H9 (cell line): ENCODE measurements around the gene DGKE. TPM values are rescaled to one million over a fixed set of nuclear protein-coding genes. Genes with fewer than 3 reads are reported as not detected.

Source experiments
- DNase-seq: peaks from one replicate; pipeline ENCODE4 v3.0.0-alpha.2; 2017
- H2AFZ ChIP-seq: one replicate; pipeline ENCODE4 v1.6.1; 2013; ENCODE audit warnings: mild to moderate bottlenecking, low read length, control low read depth, moderate library complexity
- H2AK5ac ChIP-seq: 2 replicates; pipeline ENCODE4 v1.6.1; 2013; ENCODE audit warnings: low read length, control low read depth, mixed read lengths; ENCODE audit not compliant: insufficient read length
- H2BK120ac ChIP-seq: one replicate; pipeline ENCODE4 v1.6.1; 2013; ENCODE audit warnings: low read depth, mild to moderate bottlenecking, low read length, control low read depth, inconsistent platforms; ENCODE audit not compliant: poor library complexity, severe bottlenecking
- H2BK12ac ChIP-seq: 2 replicates; pipeline ENCODE4 v1.6.1; 2013; ENCODE audit warnings: low read length, control low read depth, mixed read lengths, low read depth; ENCODE audit not compliant: insufficient read length
- H2BK15ac ChIP-seq: 2 replicates; pipeline ENCODE4 v1.6.1; 2013; ENCODE audit warnings: low read depth, low read length, control low read depth
- H2BK20ac ChIP-seq: one replicate; pipeline ENCODE4 v1.6.1; 2013; ENCODE audit warnings: low read depth, mild to moderate bottlenecking, low read length, control low read depth, inconsistent platforms; ENCODE audit not compliant: poor library complexity, severe bottlenecking
- H2BK5ac ChIP-seq: 2 replicates; pipeline ENCODE4 v1.6.1; 2013; ENCODE audit warnings: low read length, control low read depth, mixed read lengths; ENCODE audit not compliant: insufficient read length
- H3K14ac ChIP-seq: 2 replicates; pipeline ENCODE4 v1.6.1; 2013; ENCODE audit warnings: low read length, control low read depth; ENCODE audit not compliant: insufficient read depth
- H3K18ac ChIP-seq: 2 replicates; pipeline ENCODE4 v1.6.1; 2013; ENCODE audit warnings: low read depth, mild to moderate bottlenecking, mixed read lengths, low read length, control low read depth; ENCODE audit not compliant: insufficient read length
- H3K23ac ChIP-seq: 2 replicates; pipeline ENCODE4 v1.6.1; 2013; ENCODE audit warnings: low read length, control low read depth, mixed read lengths, low read depth; ENCODE audit not compliant: insufficient read length
- H3K23me2 ChIP-seq: 2 replicates; pipeline ENCODE4 v1.6.1; 2013; ENCODE audit warnings: low read depth, mild to moderate bottlenecking, mixed read lengths, low read length, control low read depth; ENCODE audit not compliant: insufficient read length, poor library complexity, severe bottlenecking
- H3K27ac ChIP-seq: 2 replicates; pipeline ENCODE4 v1.5.1; 2013; ENCODE audit warnings: low read length, control low read depth, mixed read lengths, low read depth; ENCODE audit not compliant: insufficient read length
- H3K27me3 ChIP-seq: 2 replicates; pipeline ENCODE4 v1.6.1; 2013; ENCODE audit warnings: low read length, control low read depth, inconsistent platforms; ENCODE audit not compliant: insufficient read depth
- H3K4ac ChIP-seq: 2 replicates; pipeline ENCODE4 v1.6.1; 2013; ENCODE audit warnings: low read depth, mild to moderate bottlenecking, control low read depth, inconsistent platforms, low read length, moderate library complexity
- H3K4me1 ChIP-seq: 2 replicates; pipeline ENCODE4 v1.6.1; 2013; ENCODE audit warnings: low read length, control low read depth, inconsistent platforms; ENCODE audit not compliant: insufficient read depth
- H3K4me2 ChIP-seq: 2 replicates; pipeline ENCODE4 v1.6.1; 2013; ENCODE audit warnings: low read length, control low read depth, mixed read lengths; ENCODE audit not compliant: insufficient read length, insufficient read depth
- H3K56ac ChIP-seq: 2 replicates; pipeline ENCODE4 v1.6.1; 2013; ENCODE audit warnings: low read depth, mild to moderate bottlenecking, mixed read lengths, low read length, control low read depth; ENCODE audit not compliant: insufficient read length
- H3K79me1 ChIP-seq: 2 replicates; pipeline ENCODE4 v1.6.1; 2013; ENCODE audit warnings: low read depth, mild to moderate bottlenecking, moderate library complexity, low read length, control low read depth, inconsistent platforms; ENCODE audit not compliant: insufficient read depth, poor library complexity, severe bottlenecking
- H3K79me2 ChIP-seq: 2 replicates; pipeline ENCODE4 v1.6.1; 2013; ENCODE audit warnings: low read length, control low read depth, inconsistent platforms; ENCODE audit not compliant: insufficient read depth
- H3K9ac ChIP-seq: 2 replicates; pipeline ENCODE4 v1.6.1; 2013; ENCODE audit warnings: low read length, control low read depth, mixed read lengths; ENCODE audit not compliant: insufficient read length; ENCODE audit errors: extremely low read depth
- H3K9me3 ChIP-seq: one replicate; pipeline ENCODE4 v1.6.1; 2013; ENCODE audit warnings: low read depth, low read length, inconsistent platforms; ENCODE audit not compliant: control insufficient read depth
- H3T11ph ChIP-seq: one replicate; pipeline ENCODE4 v1.6.1; 2013; ENCODE audit warnings: mild to moderate bottlenecking, low read length, control low read depth, inconsistent platforms
- H4K20me1 ChIP-seq: one replicate; pipeline ENCODE4 v1.6.1; 2013; ENCODE audit not compliant: control insufficient read depth, insufficient read length, insufficient read depth
- H4K5ac ChIP-seq: 2 replicates; pipeline ENCODE4 v1.6.1; 2013; ENCODE audit warnings: low read depth, mild to moderate bottlenecking, mixed read lengths, low read length, control low read depth; ENCODE audit not compliant: insufficient read length
- H4K8ac ChIP-seq: replicated peaks from 2 replicates; pipeline ENCODE4 v1.6.1; 2013; ENCODE audit warnings: low read length, control low read depth, mixed read lengths, low read depth; ENCODE audit not compliant: insufficient read length
- H4K91ac ChIP-seq: 2 replicates; pipeline ENCODE4 v1.6.1; 2013; ENCODE audit warnings: low read depth, mild to moderate bottlenecking, moderate library complexity, mixed read lengths, low read length, control low read depth; ENCODE audit not compliant: insufficient read length
- H3K27ac Mint-ChIP-seq, 3 experiments: 2 replicates in 2 of 3; 3 replicates in 1 of 3; pipeline ENCODE4 v1.8.0; 2020 to 2021; ENCODE audit warnings: mixed read lengths in 3 of 3, mild to moderate bottlenecking in 1 of 3, moderate library complexity in 1 of 3
- H3K27me3 Mint-ChIP-seq: 2 replicates; pipeline ENCODE4 v1.8.0; 2021; ENCODE audit warnings: low read depth, mild to moderate bottlenecking, moderate library complexity, mixed read lengths
- H3K36me3 Mint-ChIP-seq, 3 experiments: 2 replicates in 2 of 3; 3 replicates in 1 of 3; pipeline ENCODE4 v1.8.0; 2020 to 2021; ENCODE audit warnings: low read depth in 3 of 3, mixed read lengths in 3 of 3; ENCODE audit not compliant: insufficient read depth in 1 of 3
- H3K4me1 Mint-ChIP-seq, 2 experiments: 2 replicates each; pipeline ENCODE4 v1.8.0; 2020; ENCODE audit warnings: mixed read lengths in 2 of 2
- H3K4me3 Mint-ChIP-seq, 2 experiments: 2 replicates in 1 of 2; 3 replicates in 1 of 2; pipeline ENCODE4 v1.8.0; 2020 to 2021; ENCODE audit warnings: mild to moderate bottlenecking in 2 of 2, mixed read lengths in 2 of 2, moderate library complexity in 1 of 2
- H3K9me3 Mint-ChIP-seq, 2 experiments: 2 replicates in 1 of 2; 3 replicates in 1 of 2; pipeline ENCODE4 v1.8.0; 2020; ENCODE audit warnings: mild to moderate bottlenecking in 2 of 2, mixed read lengths in 2 of 2, moderate library complexity in 1 of 2
- WGBS: extraction: QIAGEN DNeasy Blood & Tissue Kit; methylation state at CpG from one replicate; pipeline ENCODE4 v1.1.7; 2013; ENCODE audit warnings: missing lambda C conversion rate, low lambda C conversion rate, mixed read lengths; ENCODE audit not compliant: insufficient read length; ENCODE audit errors: extremely low coverage; 5-methylcytosine and 5-hydroxymethylcytosine counted together
- total RNA-seq: library from RNA; stranded (reverse); gene quantifications from 2 replicates; pipeline ENCODE4 v1.2.1, GENCODE V29; 2021
- TF ChIP-seq, protein P1 (sequence below): fragments of 200-600 bp; sonication (generic); conservative IDR thresholded peaks from 3 replicates; pipeline ENCODE4 v1.8.0; 2021; ENCODE audit warnings: antibody characterized with exemption, mild to moderate bottlenecking

The DGKE gene
- total RNA-seq, 1 experiment from 2014 or later: 4.9 TPM

DNA sequence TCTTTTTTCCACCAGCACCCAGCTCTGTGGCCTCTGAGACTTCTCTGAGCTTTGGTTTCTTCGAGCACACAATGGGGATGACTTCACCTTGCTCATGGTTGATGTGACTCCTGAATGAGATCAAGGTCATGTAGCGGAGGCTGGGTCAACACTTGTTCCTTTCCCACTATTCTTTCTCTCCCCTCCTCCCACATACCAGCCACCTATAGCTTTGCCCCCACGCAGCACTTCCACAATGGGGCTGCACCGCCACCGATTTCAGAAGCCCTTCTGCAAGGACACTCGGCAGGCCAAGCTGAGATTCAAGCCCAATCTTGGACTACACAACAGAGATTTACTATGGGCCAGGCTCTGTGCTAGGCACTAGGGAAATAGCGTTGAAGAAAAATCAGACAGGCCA is 65.5 kb downstream of the DGKE start:
- H3K23me2 ChIP-seq: no peaks in the 10 kb centered on the region
- no peak for DNase-seq
- H3K79me1 ChIP-seq: no peaks in the 10 kb centered on the region
- H2BK15ac ChIP-seq: no peak overlapping the region
- H3K23ac ChIP-seq: no peak overlapping the region
- no peak overlapping the region for H2BK12ac ChIP-seq
- TF ChIP-seq, protein P1, sequence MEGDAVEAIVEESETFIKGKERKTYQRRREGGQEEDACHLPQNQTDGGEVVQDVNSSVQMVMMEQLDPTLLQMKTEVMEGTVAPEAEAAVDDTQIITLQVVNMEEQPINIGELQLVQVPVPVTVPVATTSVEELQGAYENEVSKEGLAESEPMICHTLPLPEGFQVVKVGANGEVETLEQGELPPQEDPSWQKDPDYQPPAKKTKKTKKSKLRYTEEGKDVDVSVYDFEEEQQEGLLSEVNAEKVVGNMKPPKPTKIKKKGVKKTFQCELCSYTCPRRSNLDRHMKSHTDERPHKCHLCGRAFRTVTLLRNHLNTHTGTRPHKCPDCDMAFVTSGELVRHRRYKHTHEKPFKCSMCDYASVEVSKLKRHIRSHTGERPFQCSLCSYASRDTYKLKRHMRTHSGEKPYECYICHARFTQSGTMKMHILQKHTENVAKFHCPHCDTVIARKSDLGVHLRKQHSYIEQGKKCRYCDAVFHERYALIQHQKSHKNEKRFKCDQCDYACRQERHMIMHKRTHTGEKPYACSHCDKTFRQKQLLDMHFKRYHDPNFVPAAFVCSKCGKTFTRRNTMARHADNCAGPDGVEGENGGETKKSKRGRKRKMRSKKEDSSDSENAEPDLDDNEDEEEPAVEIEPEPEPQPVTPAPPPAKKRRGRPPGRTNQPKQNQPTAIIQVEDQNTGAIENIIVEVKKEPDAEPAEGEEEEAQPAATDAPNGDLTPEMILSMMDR: no peak
- no peak overlapping the region for H3K14ac ChIP-seq
- no peaks in the 10 kb centered on the region for H3K4me1 ChIP-seq
- H3K18ac ChIP-seq: no peak overlapping the region
- no peak overlapping the region for H3K4me3 Mint-ChIP-seq
- no peaks in the 10 kb centered on the region for H3K27me3 Mint-ChIP-seq
- no peak overlapping the region for H3K4me2 ChIP-seq
- WGBS: no CpG with 5 or more reads among the region's 7 CpGs
- no peaks in the 10 kb centered on the region for H3K9me3 Mint-ChIP-seq
- H4K5ac ChIP-seq: no peak overlapping the region
- H4K20me1 ChIP-seq: no peaks in the 10 kb centered on the region
- H3K4ac ChIP-seq: no peak overlapping the region
- H4K8ac ChIP-seq: no peak overlapping the region
- H3K27me3 ChIP-seq: no peaks in the 10 kb centered on the region; the same call in 1 of the 2 replicates
- no peak overlapping the region for H4K91ac ChIP-seq
- H3K9me3 ChIP-seq: no peaks in the 10 kb centered on the region
- H3K9ac ChIP-seq: no peak overlapping the region
- no peak overlapping the region for H3T11ph ChIP-seq
- H2AFZ ChIP-seq: no peak overlapping the region
- no peak overlapping the region for H3K27ac ChIP-seq
- no peak overlapping the region for H2BK120ac ChIP-seq
- no peaks in the 10 kb centered on the region for H3K79me2 ChIP-seq
- peaks cover 33 to 78% (median 38%) of the 10 kb centered on the region in 3 experiments for H3K36me3 Mint-ChIP-seq
- no peak overlapping the region for H2BK20ac ChIP-seq
- H2BK5ac ChIP-seq: no peak overlapping the region
- peak overlapping the region in 2 of 3 experiments; percentile 69 to 92; a peak in 2 of 7 replicates for H3K27ac Mint-ChIP-seq
- no peak overlapping the region for H2AK5ac ChIP-seq
- H3K4me1 Mint-ChIP-seq: peaks cover 17 to 29% of the 10 kb centered on the region in 2 experiments
- no peak overlapping the region for H3K56ac ChIP-seq
